NOMO-1 treated with DMSO at 0.1 percent for 48 hours (cell line): ENCODE data around the gene MRGPRE.

ENCODE experiments used
- DNase-seq: peaks from one replicate; lab custom pipeline; 2025; ENCODE audit not compliant: unreplicated experiment; lab: John Stamatoyannopoulos, UW

Gene MRGPRE

DNA sequence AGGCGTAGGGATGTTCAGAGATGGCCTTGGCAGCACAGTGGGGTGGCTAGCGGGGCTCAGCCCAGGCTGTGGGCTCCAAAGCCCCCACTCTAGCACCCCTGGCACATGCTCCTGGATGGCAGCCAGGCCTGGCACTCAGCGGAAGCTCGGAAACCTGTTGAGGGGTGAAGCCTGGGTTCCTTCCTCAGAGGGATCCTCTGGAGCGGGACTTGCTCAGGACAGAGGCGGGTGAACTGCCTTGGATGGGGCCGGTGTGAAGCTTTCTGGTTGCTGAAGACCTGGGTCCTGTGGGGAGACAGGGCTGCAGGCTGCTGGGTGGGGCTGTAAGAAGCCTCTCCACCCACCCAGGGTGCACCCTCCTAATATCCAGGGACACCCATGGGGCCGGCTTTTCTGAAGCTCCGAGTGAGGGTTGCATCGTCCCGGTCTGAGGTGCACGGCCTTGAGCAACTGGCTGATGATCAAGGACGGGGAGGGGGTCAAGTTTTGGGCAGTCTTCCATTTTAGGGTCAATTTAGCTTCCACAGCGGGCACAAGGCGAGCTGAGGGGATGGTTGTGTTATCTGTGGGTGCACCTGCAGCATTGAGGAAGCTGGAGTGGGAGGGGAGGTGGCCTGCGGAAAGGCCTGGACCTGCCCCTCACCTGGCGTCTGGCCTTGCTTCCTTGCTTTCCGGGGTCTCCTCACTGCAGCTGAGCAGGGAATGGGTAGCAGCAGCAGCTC, 5.2 kb downstream of the MRGPRE start:
- DNase-seq = no peak

DNA sequence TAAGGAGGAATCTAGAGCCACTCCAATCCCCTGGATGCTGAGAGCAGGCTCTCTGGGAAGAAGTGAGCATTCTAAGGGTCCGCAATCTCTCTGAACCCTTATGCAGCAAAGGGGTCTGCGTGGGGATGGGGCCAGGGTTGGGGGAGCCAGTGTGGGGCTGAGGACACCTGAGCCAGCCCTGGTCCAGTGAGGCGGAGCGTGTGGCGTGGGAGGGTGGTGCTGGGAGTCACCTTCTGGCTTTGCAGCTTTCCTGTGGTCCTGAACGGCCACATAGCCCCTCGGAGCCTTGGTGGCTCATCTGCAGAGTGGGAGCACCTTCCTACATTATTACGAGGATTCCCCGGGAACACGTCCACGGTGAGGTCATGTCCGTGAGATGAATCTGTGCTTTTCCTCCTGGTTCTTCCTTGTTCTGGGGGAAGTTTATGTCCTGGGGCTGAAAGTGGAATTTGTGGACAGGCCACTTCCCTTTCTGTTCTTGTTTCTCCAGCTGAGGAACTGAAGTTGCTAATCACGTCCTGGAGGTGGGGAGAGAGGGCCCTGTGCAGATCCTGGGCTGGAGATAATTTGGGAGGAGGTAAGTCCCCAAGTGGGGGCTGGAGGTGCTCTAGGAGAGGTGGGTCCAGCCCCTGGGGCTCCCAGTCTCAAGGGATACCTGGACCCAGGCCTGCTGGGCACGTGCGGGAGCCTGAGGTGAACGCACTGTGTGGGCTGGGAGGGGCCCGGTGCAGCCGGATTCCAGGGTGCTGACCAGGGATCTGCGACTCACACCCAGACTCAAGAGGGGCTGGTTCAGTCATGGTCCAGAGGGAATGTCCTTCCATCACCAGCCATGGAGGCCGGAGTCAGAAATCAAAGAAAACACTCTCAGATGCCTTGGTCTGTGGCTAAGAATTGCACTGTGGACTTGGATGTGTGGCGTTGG, 6.1 kb downstream of the MRGPRE start:
- DNase-seq = peak; percentile 60

DNA sequence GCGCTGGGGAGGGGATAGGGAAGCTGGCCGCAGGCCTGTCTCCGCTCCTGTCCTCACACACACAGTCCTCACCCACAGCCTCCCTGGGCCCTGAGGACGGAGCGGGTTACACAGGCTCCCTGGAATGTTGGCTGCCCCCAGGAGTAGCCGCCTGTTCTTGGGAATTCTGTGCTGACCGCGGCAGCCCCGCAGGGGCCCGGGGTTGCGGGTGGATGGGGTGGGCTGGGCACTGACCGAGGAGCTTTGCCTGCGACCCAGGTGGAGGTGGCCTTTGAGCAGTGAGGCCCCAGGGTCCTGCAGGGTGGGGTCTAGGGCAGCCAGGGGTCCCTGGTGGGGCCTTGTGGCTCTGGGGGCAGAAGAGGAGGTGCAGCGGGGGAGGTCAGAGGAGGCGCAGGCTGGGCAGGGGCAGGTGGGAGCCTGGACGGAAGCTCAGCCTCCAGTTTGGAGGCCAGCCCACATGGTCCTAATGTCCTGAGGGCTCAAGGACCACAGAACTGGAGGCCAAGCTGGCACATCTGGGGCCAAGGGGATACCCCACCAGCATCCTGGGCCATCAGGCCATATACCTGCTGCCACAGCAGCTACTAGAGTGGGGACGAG, 7.0 kb downstream of the MRGPRE start:
- no peak for DNase-seq

DNA sequence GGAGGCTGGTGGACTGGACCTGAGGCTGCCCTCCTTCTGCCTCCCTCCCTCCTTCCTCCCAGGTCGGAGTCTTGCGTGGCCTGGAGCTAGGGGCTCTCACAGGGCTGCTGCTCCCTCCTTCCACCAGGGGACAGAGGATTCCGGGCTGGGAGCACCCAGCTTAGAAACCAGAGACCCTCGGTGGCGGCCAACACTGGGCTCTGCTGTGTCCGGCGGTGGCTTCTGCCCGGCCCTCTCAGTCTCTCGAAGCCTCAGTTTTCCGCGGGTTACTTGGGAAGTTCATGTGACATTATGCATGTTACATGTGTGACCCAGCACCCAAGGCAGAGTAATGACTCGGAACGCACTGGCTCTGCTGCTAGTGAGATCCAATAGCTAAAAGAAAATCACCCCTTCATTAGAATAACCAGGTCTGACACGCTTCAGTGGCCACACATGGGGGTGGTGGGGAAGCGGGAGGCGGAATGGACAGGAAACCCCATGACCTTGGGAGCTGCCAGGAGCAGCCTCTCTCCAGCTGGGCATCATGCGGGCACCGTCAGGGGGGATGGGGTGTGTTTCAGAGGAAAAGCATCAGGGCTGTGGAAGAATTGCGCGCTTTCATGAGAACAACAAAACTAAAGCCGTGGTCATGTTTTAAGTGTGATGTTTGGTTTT, 7.7 kb downstream of the MRGPRE start:
- DNase-seq = no peak

DNA sequence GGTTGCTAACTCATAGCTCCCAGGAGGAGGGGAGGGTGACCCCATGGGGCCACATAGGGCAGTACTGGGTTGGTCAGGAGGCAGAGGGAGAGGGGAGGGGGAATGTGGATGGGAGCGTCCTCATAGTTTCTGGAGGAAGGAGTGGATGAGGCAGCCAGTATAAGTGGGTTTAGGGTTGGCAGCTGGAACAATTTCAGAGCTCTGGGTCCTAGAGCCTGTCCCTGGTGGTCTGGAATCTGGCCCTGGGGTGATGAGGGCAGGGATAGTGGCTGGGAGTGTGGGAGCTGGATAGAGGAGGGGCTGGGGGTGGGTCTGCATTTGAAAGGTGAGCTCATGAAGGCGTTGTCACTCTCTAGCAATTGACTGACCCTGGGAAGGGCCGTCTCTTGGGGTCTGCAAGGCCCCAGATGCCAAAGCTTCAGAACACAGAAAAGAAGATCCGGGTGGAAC, 8.3 kb downstream of the MRGPRE start:
- no peak for DNase-seq

DNA sequence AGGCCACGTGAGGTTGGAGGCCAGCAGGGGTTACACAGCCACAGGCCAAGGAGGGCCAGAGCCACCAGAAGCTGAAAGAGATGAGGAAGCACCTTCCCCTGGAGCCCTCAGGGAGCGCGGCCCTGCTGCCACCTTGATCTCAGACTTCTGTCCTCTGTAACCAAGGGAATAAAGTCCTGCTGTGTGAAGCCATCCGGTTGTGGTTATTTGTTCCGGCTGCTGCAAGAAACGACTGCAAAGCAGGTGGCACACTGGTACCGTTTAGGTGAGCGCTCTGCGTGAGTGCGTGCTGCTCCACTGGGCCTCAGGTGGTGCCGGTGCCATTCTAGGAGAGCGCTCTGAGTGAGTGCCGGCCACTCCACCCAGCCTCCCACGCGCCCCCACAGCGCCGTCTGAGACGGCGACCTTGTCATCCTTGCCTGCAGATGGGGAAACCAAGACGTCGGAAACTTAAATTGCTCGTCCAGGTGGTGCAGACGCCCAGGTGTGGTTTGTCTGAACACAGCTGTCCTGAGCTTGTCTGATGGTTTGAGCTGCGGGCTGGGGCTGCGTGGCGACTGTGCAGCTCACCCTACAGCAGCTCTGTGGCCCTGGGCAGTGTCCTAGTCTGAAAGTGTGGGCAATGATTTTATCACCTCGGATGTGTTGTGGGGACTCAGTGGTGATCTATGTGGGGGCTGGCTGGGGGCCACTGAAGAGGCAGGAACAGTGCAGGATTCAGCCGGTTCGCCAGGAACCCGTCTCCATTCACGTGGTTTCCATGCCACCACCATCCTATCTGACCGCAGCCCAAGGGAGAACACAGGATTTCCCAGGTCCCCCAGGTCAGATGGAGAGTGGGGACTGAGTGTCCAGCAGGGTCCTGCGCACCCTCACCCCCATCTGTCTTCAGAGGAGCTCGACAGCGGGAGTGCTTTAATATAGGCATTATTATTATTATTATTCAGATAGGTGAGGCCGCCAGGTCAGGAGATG, 9.0 kb downstream of the MRGPRE start:
- DNase-seq = peak; percentile 12

- no peak for DNase-seq
These were observed 10.0 kb downstream of the MRGPRE start for GRCh38 chr11:3222003-3222855.

- no peak for DNase-seq
These were observed 10.7 kb downstream of the MRGPRE start for GRCh38 chr11:3221408-3222002.

- no peak for DNase-seq
These were observed 11.5 kb downstream of the MRGPRE start for GRCh38 chr11:3220521-3221407.

- no peak for DNase-seq
These were observed 12.1 kb downstream of the MRGPRE start for GRCh38 chr11:3220101-3220500.

GRCh38 chr11:3219281-3219892, 12.8 kb downstream of the MRGPRE start:
- DNase-seq = no peak

DNA sequence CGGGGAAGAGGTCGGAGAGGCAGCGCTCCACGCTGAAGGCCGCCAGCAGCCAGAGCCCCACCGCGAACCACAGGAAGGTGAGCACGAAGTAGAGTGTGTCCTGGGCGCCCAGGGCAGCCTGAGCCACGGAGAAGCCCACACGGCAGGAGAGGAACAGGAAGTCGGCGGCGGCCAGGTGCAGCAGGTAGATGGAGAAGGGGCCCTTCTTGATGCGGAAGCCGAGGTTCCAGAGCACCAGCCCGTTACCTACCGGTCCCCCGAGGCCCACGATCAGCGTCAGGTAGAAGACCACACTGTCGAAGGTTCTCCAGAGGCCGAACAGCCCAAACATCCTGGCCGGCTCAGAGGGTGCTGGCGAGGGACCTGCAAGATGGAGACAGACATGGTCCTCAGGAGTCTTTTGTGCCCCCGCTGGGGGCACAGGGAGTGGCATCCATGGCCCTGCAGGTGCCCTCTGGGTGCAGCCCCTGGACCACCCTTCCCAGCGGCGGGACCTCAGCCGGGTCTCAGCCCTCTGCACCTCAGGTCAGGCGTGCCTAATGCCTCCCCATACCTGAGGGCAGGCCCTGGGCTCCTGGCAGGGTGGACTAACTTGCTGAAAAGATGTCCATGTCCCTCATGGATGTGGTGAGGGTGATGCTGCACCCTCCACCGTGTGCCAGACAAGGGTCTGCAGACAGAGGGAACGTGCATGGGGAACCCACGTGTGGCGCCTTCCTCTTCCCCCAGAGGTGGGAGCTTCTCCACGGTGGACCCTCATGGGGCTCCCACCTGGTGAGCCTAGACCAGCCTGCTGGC, 13.5 kb downstream of the MRGPRE start, which contains the start of gene MRGPRG:
Gene MRGPRG (minus strand): TSS at position 331 of the 798 bp plus-strand sequence. CDS start 0 bp downstream, at position 331.
- DNase-seq = no peak

GRCh38 chr11:3217818-3218482, 14.3 kb downstream of the MRGPRE start:
- DNase-seq = no peak

GRCh38 chr11:3216027-3216525, 16.1 kb downstream of the MRGPRE start:
- no peak for DNase-seq

GRCh38 chr11:3215346-3216026, 16.7 kb downstream of the MRGPRE start:
- no peak for DNase-seq
